HEK293T (cell line): ENCODE results near the gene SRP54.

ENCODE experiments used
- BHLHE40 ChIP-seq: fragments of 450-650 bp; IDR thresholded peaks from 2 replicates; pipeline ENCODE4 v1.6.1; 2016; ENCODE audit warnings: mild to moderate bottlenecking, moderate library complexity, borderline replicate concordance
- FOXA1 ChIP-seq: fragments of 450-650 bp; IDR thresholded peaks from 2 replicates; pipeline ENCODE4 v1.6.1; 2016; ENCODE audit warnings: mild to moderate bottlenecking
- FOXK2 ChIP-seq: fragments of 450-650 bp; IDR thresholded peaks from 2 replicates; pipeline ENCODE4 v1.6.1; 2016; ENCODE audit warnings: mild to moderate bottlenecking
- FOXM1 ChIP-seq: fragments of 450-650 bp; IDR thresholded peaks from 2 replicates; pipeline ENCODE4 v1.6.1; 2017; ENCODE audit warnings: mild to moderate bottlenecking, borderline replicate concordance
- HDGF ChIP-seq: fragments of 450-650 bp; IDR thresholded peaks from 2 replicates; pipeline ENCODE4 v1.6.1; 2017; ENCODE audit warnings: antibody characterized with exemption, borderline replicate concordance
- LEF1 ChIP-seq: fragments of 450-650 bp; IDR thresholded peaks from 2 replicates; pipeline ENCODE4 v1.6.1; 2017; ENCODE audit warnings: mild to moderate bottlenecking, borderline replicate concordance
- NFRKB ChIP-seq: fragments of 450-650 bp; IDR thresholded peaks from 2 replicates; pipeline ENCODE4 v1.6.1; 2016; ENCODE audit warnings: mild to moderate bottlenecking, moderate library complexity
- SP1 ChIP-seq: fragments of 450-650 bp; IDR thresholded peaks from 2 replicates; pipeline ENCODE4 v1.6.1; 2017
- SUZ12 ChIP-seq: fragments of 450-650 bp; IDR thresholded peaks from 2 replicates; pipeline ENCODE4 v1.6.1; 2016; ENCODE audit warnings: mild to moderate bottlenecking
- TARDBP ChIP-seq: fragments of 450-650 bp; IDR thresholded peaks from 2 replicates; pipeline ENCODE4 v1.6.1; 2016
- TF ChIP-seq, protein P1 (sequence below): fragments of 450-650 bp; IDR thresholded peaks from 2 replicates; pipeline ENCODE4 v1.6.1; 2016

DNA sequence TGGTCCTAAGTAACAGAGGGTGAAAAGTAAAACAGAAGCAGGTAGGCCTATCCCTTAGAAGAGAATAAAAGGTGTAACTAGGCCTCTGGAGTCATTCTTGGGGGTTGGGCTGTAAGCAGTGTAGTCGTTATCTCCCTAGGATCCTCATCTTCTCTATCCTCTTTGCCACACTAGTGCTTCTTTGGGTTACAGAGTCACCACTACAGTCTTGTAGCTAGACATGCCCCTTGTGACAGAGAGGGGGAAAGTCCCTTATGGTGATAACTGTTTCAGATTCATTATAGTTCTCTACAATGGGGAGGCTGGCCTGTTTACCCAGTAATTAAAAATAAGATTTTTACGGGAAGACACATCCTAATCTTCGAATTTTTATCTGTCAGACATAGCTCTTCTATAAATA lies 16.4 kb upstream of the SRP54 start:
- TF ChIP-seq FOXA1, result no peak
- TF ChIP-seq SP1, result no peak
- TF ChIP-seq, protein P1, sequence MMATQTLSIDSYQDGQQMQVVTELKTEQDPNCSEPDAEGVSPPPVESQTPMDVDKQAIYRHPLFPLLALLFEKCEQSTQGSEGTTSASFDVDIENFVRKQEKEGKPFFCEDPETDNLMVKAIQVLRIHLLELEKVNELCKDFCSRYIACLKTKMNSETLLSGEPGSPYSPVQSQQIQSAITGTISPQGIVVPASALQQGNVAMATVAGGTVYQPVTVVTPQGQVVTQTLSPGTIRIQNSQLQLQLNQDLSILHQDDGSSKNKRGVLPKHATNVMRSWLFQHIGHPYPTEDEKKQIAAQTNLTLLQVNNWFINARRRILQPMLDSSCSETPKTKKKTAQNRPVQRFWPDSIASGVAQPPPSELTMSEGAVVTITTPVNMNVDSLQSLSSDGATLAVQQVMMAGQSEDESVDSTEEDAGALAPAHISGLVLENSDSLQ, result no peak
- no peak for TF ChIP-seq NFRKB
- TF ChIP-seq SUZ12, result no peak
- no peak for TF ChIP-seq TARDBP
- TF ChIP-seq HDGF, result no peak
- no peak for TF ChIP-seq BHLHE40
- no peak for TF ChIP-seq FOXK2
- no peak for TF ChIP-seq FOXM1
- TF ChIP-seq LEF1, result no peak
